Placental epithelial cell (primary cell): ENCODE data around the gene MRPL55. TPM values are rescaled to one million over a fixed set of nuclear protein-coding genes. Genes with fewer than 3 reads are reported as not detected.

ENCODE experiments used
- small RNA-seq: library from RNA; depleted of rRNA; stranded (forward); fragments of <200 nt; gene quantifications from one replicate; pipeline ENCODE3, GENCODE V24; 2012
- total RNA-seq: library from RNA; depleted of rRNA; stranded (reverse); fragments of >200 nt; gene quantifications from 2 replicates; pipeline ENCODE4 v1.2.3, GENCODE V29; 2012

MRPL55 gene
- 44.5 and 106 TPM in 2 replicates for total RNA-seq

DNA sequence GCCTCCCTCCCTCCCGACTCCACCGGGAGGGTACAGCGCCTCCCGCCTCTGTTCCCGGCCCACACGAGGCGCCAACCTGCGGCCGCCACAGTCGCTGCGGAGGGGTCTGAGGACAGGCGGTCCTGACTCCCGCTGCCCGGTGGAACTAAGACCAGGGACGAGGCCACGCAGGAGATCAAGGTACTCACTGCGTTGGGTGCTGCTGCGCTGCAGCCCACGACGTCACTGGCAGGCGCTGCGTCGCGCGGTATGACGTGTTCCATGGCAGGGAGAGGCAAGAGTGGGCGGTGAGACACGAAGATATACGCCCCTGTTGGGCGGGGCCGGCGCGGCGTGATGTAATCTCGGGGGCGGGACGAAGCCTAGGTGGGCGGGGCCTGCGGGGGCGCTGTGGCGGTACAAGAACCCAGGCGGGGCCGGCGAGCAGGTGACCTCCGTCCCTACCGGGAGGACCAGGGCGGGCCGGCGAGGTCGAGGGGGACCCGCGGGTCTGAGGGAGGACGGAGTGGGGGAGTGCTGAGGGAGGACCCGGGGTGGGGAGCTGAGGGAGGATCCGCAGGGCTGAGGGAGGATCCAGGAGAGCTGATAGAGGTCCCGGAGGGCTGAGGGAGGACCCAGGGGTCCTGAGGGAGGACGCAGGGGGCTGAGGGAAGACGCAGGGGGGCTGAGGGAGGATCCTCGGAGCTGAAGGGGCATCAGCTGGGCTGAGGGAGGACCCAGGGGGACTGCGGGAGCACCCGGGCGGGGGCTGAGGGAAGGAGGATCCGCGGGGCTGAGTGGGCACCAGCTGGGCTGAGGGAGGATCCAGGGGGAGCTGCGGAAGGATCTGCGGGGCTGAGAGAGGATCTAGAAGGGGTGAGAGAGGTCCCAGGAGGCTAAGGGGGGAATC is at the start of gene MRPL55:
TSS of gene MRPL55 (minus strand) at position 227 of the 889 bp plus-strand sequence. CDS start 1,039 bp downstream, outside the sequence.

DNA sequence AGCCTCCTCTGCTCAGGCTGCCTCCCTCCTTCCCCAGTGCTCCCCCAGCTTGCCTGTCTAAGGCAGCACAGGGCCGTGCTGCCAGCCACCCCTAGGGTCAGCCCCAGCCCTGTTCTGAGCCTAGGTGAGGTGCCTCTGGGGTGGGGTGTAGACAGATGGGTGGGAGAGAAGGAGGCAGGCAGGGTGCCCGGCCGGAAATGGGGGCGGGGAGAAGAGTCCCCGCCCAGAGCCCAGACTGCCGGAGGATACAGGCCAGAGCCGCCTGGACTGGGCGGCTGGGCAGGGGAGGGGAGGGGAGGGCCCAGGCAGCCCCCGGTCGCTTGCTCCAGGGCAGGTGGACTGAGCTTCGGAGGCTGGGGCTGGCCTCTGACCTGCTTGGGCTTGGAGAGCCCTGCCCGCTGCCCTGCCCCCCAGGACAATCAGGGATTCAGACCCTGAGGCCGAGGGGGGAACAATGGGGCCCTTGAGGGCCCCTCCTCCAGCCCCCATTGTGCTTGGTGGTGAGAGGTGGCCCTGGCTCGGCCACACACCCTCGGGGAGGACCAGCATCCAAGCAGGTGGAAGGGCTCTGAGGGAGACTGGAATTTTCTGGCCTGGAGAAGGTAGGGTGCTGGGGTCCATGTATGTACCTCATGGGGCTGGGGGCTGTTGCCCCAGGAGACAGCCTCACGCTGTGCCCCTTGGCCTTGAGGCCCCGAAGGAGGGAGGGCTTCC is 40.5 kb upstream of the MRPL55 start, which contains the start of gene GJC2:
TSS of gene GJC2 (plus strand) at position 525 of the 714 bp plus-strand sequence. CDS start 7,829 bp downstream, outside the sequence.

DNA sequence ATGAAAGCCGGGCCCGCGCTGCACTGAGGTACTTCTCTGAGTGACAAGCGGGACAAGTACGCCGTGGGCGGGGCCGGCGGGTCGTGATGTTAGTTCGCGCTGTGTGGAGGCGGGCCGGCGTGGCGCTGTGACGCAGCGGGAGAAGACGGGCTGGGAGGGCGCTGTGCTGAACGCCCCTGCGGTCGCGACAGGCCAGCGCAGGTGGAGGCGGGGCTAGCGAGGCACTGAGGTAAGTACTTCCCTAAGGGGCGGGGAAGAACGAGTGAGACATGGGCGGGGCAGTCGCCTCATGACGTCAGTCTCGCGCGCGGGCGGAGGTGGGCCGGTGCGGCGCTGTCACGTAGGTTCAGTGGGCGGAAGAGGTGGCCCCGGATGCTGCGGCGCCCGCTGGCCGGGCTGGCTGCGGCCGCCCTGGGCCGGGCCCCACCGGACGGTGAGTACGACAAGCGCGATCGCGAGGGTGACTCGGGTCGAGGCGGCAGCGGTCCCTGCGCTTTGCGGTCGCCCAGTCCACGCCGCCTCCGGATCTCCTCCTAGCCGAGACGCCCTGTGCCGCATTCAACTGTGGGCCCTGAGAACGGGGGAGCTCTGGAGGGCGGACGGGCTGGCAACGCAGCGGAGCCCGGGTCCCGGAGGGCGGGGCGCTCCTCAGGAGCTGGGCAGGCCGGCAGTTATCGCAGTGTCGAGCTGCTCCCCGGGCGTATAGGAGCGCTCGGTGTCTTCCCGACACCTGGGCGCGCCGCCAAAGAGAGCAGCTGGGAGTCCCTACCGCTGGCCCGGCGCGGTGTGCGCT is 31.0 kb upstream of the MRPL55 start, which contains the start of gene GUK1:
TSS of gene GUK1 (plus strand) at position 349 of the 793 bp plus-strand sequence. CDS start at position 373, 24 bp downstream.

DNA sequence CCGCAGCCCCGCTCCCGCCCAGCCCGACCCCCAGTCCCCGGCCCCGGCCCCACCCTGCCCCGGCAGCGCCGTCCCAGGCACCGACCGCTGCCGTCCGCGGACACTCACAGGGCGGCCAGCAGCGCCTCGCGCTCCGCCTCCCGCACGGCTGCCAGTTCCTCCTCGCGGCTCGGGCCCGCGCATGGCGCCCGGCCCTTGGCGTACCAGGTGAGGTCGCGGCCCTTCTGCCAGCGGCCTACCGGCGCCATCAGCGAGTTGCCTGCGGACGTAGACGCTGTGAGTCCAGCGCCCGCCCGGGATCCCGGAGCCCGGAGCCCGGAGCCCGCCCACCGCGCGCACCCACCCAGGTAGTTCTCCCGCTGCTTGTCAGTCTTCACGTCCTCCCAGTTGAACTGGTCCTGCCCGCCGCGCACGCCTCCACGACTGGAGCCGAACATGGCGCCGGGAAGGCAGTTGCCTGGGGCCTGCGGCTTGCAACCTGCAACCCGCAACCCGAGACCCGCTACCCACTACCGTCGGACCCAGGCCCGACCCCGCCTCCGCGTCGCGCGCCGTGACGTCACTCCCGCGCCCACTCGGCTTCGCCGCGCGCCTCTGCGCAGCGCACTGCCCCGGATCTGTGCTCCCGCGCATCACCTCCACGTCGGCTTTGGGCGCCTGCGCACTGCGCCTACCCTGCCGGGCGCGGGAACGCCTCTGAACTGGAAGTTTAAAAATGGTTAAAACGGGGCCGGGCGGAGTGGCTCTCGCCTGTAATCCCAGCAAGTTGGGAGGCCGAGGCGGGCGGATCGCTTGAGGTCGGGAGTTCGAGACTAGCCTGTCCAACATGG is 6.1 kb downstream of the MRPL55 start, which contains the start of gene C1orf35:
TSS of gene C1orf35 (minus strand) at position 535 of the 830 bp plus-strand sequence. CDS start at position 437, 98 bp downstream.

DNA sequence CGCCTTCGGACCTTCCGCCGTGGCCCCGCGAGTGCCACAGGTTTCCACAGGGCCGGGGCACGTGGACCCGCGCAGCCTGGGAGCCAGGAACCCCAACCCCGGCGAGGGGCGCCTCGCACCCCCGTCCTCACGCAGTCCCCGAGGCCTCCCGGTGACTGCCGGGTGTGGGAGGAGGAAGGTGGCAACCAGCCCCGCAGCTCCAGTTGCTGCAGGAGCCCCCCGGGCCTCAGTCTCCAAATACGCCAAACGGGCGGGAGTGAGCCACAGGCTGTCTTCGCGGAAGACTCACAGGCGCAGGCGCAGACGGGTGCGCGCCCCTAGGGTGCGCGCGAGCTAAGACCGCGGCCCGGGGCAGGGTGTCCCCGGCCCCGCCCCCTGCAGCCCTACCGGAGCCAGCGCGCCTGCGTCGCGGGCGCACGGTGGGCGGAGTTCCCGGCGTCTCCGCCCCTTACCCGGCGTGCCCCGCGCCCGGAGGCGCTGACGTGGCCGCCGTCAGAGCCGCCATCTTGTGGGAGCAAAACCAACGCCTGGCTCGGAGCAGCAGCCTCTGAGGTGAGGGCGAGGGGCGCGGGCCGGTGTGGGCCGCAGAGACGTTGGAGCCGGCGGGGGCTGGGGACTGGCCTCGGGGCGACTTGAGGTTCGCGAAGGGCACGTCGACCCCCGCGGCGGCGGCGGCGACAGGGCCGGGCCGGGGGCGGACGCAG is 26.7 kb downstream of the MRPL55 start, which contains the start of gene ARF1:
TSS of gene ARF1 (plus strand) at position 495 of the 704 bp plus-strand sequence. CDS start 14,407 bp downstream, outside the sequence.

Small RNAs within 50 kb of the gene (small RNA-seq; reads per million reads assigned to genes)
- not detected for gene AL359510.1

Other genes with a start within 250 kb of the MRPL55 start
- 5.1 and 7.6 TPM in 2 replicates for gene WNT9A, start 161.4 kb downstream of the MRPL55 start, total RNA-seq
- not detected in 2 replicates for gene WNT3A, start 102.3 kb downstream of the MRPL55 start, total RNA-seq
- gene ARF1, start 26.6 kb downstream of the MRPL55 start, total RNA-seq: 345 and 501 TPM in 2 replicates
- 5.7 and 9.4 TPM in 2 replicates for gene C1orf35, start 6.0 kb downstream of the MRPL55 start, total RNA-seq
- gene GUK1, start 31.0 kb upstream of the MRPL55 start, total RNA-seq: 267 and 413 TPM in 2 replicates
- 0.79 and 2.1 TPM in 2 replicates for gene GJC2, start 40.6 kb upstream of the MRPL55 start, total RNA-seq
- gene IBA57, start 56.5 kb upstream of the MRPL55 start, total RNA-seq: 6.7 and 14.9 TPM in 2 replicates
- 8.5 and 54.2 TPM in 2 replicates for gene OBSCN, start 98.7 kb upstream of the MRPL55 start, total RNA-seq